A673 (cell line): Measurements from ENCODE around the gene CRADD.

ENCODE experiments used
- CTCF ChIP-seq: fragments of 300-800, 200-600 bp; sonication (generic); conservative IDR thresholded peaks from 2 replicates; pipeline ENCODE4 v1.5.1; 2017; ENCODE audit warnings: low read depth, mild to moderate bottlenecking, antibody characterized with exemption, low read length, moderate library complexity, mixed read lengths
- EZH2 ChIP-seq: fragments of 200-600 bp; sonication (generic); IDR thresholded peaks from 2 replicates; pipeline ENCODE4 v1.6.1; 2017; ENCODE audit warnings: borderline replicate concordance, low read depth, mild to moderate bottlenecking, mixed read lengths, antibody characterized with exemption, low read length; ENCODE audit not compliant: poor library complexity, severe bottlenecking

GRCh38 chr12:93879476-93880421 is 202.6 kb downstream of the CRADD start:
- TF ChIP-seq CTCF = no peak
- TF ChIP-seq EZH2 = no peak
